Measurements from ENCODE around the gene TRIM41.

GRCh38 chr5:181242031-181242451, 19.0 kb downstream of the TRIM41 start:
- TF ChIP-seq POLR2AphosphoS5 (IDR thresholded peaks at IDR 0.05; ENCODE audit: low read depth, low read length) (no peak), TAF1 (IDR thresholded peaks at IDR 0.05; ENCODE audit: borderline replicate concordance, insufficient read depth, low read length) (no peak), REST (IDR thresholded peaks at IDR 0.05; ENCODE audit: insufficient read depth in 1 of 2, low read depth in 2 of 2, low read length in 2 of 2) (no peak), SIN3A (IDR thresholded peaks at IDR 0.05; ENCODE audit: borderline replicate concordance, insufficient read depth, low read length) (no peak), FOXP2 (optimal IDR thresholded peaks at IDR 0.05; ENCODE audit: borderline replicate concordance, extremely low read depth, extremely low read length, insufficient read depth) (no peak)
